H9 (cell line): ENCODE measurements around the gene EPB41. TPM values are rescaled to one million over a fixed set of nuclear protein-coding genes. Genes with fewer than 3 reads are reported as not detected.

Experiments
- DNase-seq: peaks from one replicate; pipeline ENCODE4 v3.0.0-alpha.2; 2017
- H2AFZ ChIP-seq: one replicate; pipeline ENCODE4 v1.6.1; 2013; ENCODE audit warnings: mild to moderate bottlenecking, low read length, control low read depth, moderate library complexity
- H2AK5ac ChIP-seq: 2 replicates; pipeline ENCODE4 v1.6.1; 2013; ENCODE audit warnings: low read length, control low read depth, mixed read lengths; ENCODE audit not compliant: insufficient read length
- H2BK120ac ChIP-seq: one replicate; pipeline ENCODE4 v1.6.1; 2013; ENCODE audit warnings: low read depth, mild to moderate bottlenecking, low read length, control low read depth, inconsistent platforms; ENCODE audit not compliant: poor library complexity, severe bottlenecking
- H2BK12ac ChIP-seq: 2 replicates; pipeline ENCODE4 v1.6.1; 2013; ENCODE audit warnings: low read length, control low read depth, mixed read lengths, low read depth; ENCODE audit not compliant: insufficient read length
- H2BK15ac ChIP-seq: 2 replicates; pipeline ENCODE4 v1.6.1; 2013; ENCODE audit warnings: low read depth, low read length, control low read depth
- H2BK20ac ChIP-seq: one replicate; pipeline ENCODE4 v1.6.1; 2013; ENCODE audit warnings: low read depth, mild to moderate bottlenecking, low read length, control low read depth, inconsistent platforms; ENCODE audit not compliant: poor library complexity, severe bottlenecking
- H2BK5ac ChIP-seq: 2 replicates; pipeline ENCODE4 v1.6.1; 2013; ENCODE audit warnings: low read length, control low read depth, mixed read lengths; ENCODE audit not compliant: insufficient read length
- H3K14ac ChIP-seq: 2 replicates; pipeline ENCODE4 v1.6.1; 2013; ENCODE audit warnings: low read length, control low read depth; ENCODE audit not compliant: insufficient read depth
- H3K18ac ChIP-seq: 2 replicates; pipeline ENCODE4 v1.6.1; 2013; ENCODE audit warnings: low read depth, mild to moderate bottlenecking, mixed read lengths, low read length, control low read depth; ENCODE audit not compliant: insufficient read length
- H3K23ac ChIP-seq: 2 replicates; pipeline ENCODE4 v1.6.1; 2013; ENCODE audit warnings: low read length, control low read depth, mixed read lengths, low read depth; ENCODE audit not compliant: insufficient read length
- H3K23me2 ChIP-seq: 2 replicates; pipeline ENCODE4 v1.6.1; 2013; ENCODE audit warnings: low read depth, mild to moderate bottlenecking, mixed read lengths, low read length, control low read depth; ENCODE audit not compliant: insufficient read length, poor library complexity, severe bottlenecking
- H3K27ac ChIP-seq: 2 replicates; pipeline ENCODE4 v1.5.1; 2013; ENCODE audit warnings: low read length, control low read depth, mixed read lengths, low read depth; ENCODE audit not compliant: insufficient read length
- H3K27me3 ChIP-seq: 2 replicates; pipeline ENCODE4 v1.6.1; 2013; ENCODE audit warnings: low read length, control low read depth, inconsistent platforms; ENCODE audit not compliant: insufficient read depth
- H3K4ac ChIP-seq: 2 replicates; pipeline ENCODE4 v1.6.1; 2013; ENCODE audit warnings: low read depth, mild to moderate bottlenecking, control low read depth, inconsistent platforms, low read length, moderate library complexity
- H3K4me1 ChIP-seq: 2 replicates; pipeline ENCODE4 v1.6.1; 2013; ENCODE audit warnings: low read length, control low read depth, inconsistent platforms; ENCODE audit not compliant: insufficient read depth
- H3K4me2 ChIP-seq: 2 replicates; pipeline ENCODE4 v1.6.1; 2013; ENCODE audit warnings: low read length, control low read depth, mixed read lengths; ENCODE audit not compliant: insufficient read length, insufficient read depth
- H3K56ac ChIP-seq: 2 replicates; pipeline ENCODE4 v1.6.1; 2013; ENCODE audit warnings: low read depth, mild to moderate bottlenecking, mixed read lengths, low read length, control low read depth; ENCODE audit not compliant: insufficient read length
- H3K79me1 ChIP-seq: 2 replicates; pipeline ENCODE4 v1.6.1; 2013; ENCODE audit warnings: low read depth, mild to moderate bottlenecking, moderate library complexity, low read length, control low read depth, inconsistent platforms; ENCODE audit not compliant: insufficient read depth, poor library complexity, severe bottlenecking
- H3K79me2 ChIP-seq: 2 replicates; pipeline ENCODE4 v1.6.1; 2013; ENCODE audit warnings: low read length, control low read depth, inconsistent platforms; ENCODE audit not compliant: insufficient read depth
- H3K9ac ChIP-seq: 2 replicates; pipeline ENCODE4 v1.6.1; 2013; ENCODE audit warnings: low read length, control low read depth, mixed read lengths; ENCODE audit not compliant: insufficient read length; ENCODE audit errors: extremely low read depth
- H3K9me3 ChIP-seq: one replicate; pipeline ENCODE4 v1.6.1; 2013; ENCODE audit warnings: low read depth, low read length, inconsistent platforms; ENCODE audit not compliant: control insufficient read depth
- H3T11ph ChIP-seq: one replicate; pipeline ENCODE4 v1.6.1; 2013; ENCODE audit warnings: mild to moderate bottlenecking, low read length, control low read depth, inconsistent platforms
- H4K20me1 ChIP-seq: one replicate; pipeline ENCODE4 v1.6.1; 2013; ENCODE audit not compliant: control insufficient read depth, insufficient read length, insufficient read depth
- H4K5ac ChIP-seq: 2 replicates; pipeline ENCODE4 v1.6.1; 2013; ENCODE audit warnings: low read depth, mild to moderate bottlenecking, mixed read lengths, low read length, control low read depth; ENCODE audit not compliant: insufficient read length
- H4K8ac ChIP-seq: replicated peaks from 2 replicates; pipeline ENCODE4 v1.6.1; 2013; ENCODE audit warnings: low read length, control low read depth, mixed read lengths, low read depth; ENCODE audit not compliant: insufficient read length
- H4K91ac ChIP-seq: 2 replicates; pipeline ENCODE4 v1.6.1; 2013; ENCODE audit warnings: low read depth, mild to moderate bottlenecking, moderate library complexity, mixed read lengths, low read length, control low read depth; ENCODE audit not compliant: insufficient read length
- H3K27ac Mint-ChIP-seq, 3 experiments: 2 replicates in 2 of 3; 3 replicates in 1 of 3; pipeline ENCODE4 v1.8.0; 2020 to 2021; ENCODE audit warnings: mixed read lengths in 3 of 3, mild to moderate bottlenecking in 1 of 3, moderate library complexity in 1 of 3
- H3K27me3 Mint-ChIP-seq: 2 replicates; pipeline ENCODE4 v1.8.0; 2021; ENCODE audit warnings: low read depth, mild to moderate bottlenecking, moderate library complexity, mixed read lengths
- H3K36me3 Mint-ChIP-seq, 3 experiments: 2 replicates in 2 of 3; 3 replicates in 1 of 3; pipeline ENCODE4 v1.8.0; 2020 to 2021; ENCODE audit warnings: low read depth in 3 of 3, mixed read lengths in 3 of 3; ENCODE audit not compliant: insufficient read depth in 1 of 3
- H3K4me1 Mint-ChIP-seq, 2 experiments: 2 replicates each; pipeline ENCODE4 v1.8.0; 2020; ENCODE audit warnings: mixed read lengths in 2 of 2
- H3K4me3 Mint-ChIP-seq, 2 experiments: 2 replicates in 1 of 2; 3 replicates in 1 of 2; pipeline ENCODE4 v1.8.0; 2020 to 2021; ENCODE audit warnings: mild to moderate bottlenecking in 2 of 2, mixed read lengths in 2 of 2, moderate library complexity in 1 of 2
- H3K9me3 Mint-ChIP-seq, 2 experiments: 2 replicates in 1 of 2; 3 replicates in 1 of 2; pipeline ENCODE4 v1.8.0; 2020; ENCODE audit warnings: mild to moderate bottlenecking in 2 of 2, mixed read lengths in 2 of 2, moderate library complexity in 1 of 2
- WGBS: extraction: QIAGEN DNeasy Blood & Tissue Kit; methylation state at CpG from one replicate; pipeline ENCODE4 v1.1.7; 2013; ENCODE audit warnings: missing lambda C conversion rate, low lambda C conversion rate, mixed read lengths; ENCODE audit not compliant: insufficient read length; ENCODE audit errors: extremely low coverage; 5-methylcytosine and 5-hydroxymethylcytosine counted together
- total RNA-seq: library from RNA; stranded (reverse); gene quantifications from 2 replicates; pipeline ENCODE4 v1.2.1, GENCODE V29; 2021
- TF ChIP-seq, protein P1 (sequence below): fragments of 200-600 bp; sonication (generic); conservative IDR thresholded peaks from 3 replicates; pipeline ENCODE4 v1.8.0; 2021; ENCODE audit warnings: antibody characterized with exemption, mild to moderate bottlenecking

EPB41 gene
- total RNA-seq, 1 experiment from 2014 or later = 75.4 TPM

DNA sequence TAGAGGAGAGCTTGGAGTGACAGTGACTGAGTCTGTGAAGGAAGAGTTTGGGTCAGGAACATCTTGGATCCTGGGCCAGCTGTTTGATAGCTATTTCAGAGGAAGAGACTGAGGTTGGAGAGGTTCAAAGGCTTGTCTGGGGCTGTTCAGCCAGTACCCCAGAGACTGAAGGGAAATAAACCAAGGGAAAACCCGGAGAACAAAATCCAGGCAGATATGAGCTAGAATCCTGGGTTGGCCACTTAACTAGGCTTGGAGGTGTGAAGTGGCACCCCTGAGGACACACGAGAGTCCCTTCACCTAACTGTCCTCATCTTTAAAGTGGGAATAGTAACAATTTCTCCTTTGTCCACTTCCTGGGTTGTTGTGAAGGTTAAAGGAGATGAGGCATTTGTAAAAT lies 23.1 kb upstream of the EPB41 start:
- TF ChIP-seq, protein P1, sequence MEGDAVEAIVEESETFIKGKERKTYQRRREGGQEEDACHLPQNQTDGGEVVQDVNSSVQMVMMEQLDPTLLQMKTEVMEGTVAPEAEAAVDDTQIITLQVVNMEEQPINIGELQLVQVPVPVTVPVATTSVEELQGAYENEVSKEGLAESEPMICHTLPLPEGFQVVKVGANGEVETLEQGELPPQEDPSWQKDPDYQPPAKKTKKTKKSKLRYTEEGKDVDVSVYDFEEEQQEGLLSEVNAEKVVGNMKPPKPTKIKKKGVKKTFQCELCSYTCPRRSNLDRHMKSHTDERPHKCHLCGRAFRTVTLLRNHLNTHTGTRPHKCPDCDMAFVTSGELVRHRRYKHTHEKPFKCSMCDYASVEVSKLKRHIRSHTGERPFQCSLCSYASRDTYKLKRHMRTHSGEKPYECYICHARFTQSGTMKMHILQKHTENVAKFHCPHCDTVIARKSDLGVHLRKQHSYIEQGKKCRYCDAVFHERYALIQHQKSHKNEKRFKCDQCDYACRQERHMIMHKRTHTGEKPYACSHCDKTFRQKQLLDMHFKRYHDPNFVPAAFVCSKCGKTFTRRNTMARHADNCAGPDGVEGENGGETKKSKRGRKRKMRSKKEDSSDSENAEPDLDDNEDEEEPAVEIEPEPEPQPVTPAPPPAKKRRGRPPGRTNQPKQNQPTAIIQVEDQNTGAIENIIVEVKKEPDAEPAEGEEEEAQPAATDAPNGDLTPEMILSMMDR = no peak
- no peak overlapping the region for H3K4ac ChIP-seq
- no peaks in the 10 kb centered on the region for H3K9me3 ChIP-seq
- no peaks in the 10 kb centered on the region for H4K20me1 ChIP-seq
- H3K4me1 ChIP-seq = peaks cover under 1% of the 10 kb centered on the region; the same call in 1 of the 2 replicates
- no peak overlapping the region for H2AFZ ChIP-seq
- no peaks in the 10 kb centered on the region for H3K79me1 ChIP-seq
- H3K27ac Mint-ChIP-seq = no peak overlapping the region; a peak in 1 of 7 replicates
- no peak overlapping the region for H2BK20ac ChIP-seq
- H3T11ph ChIP-seq = no peak overlapping the region
- H3K18ac ChIP-seq = no peak overlapping the region
- H3K23ac ChIP-seq = no peak overlapping the region
- no peak overlapping the region for H2BK120ac ChIP-seq
- no peak overlapping the region for H4K5ac ChIP-seq
- H2BK5ac ChIP-seq = no peak overlapping the region
- H4K8ac ChIP-seq = no peak overlapping the region
- H3K4me3 Mint-ChIP-seq = no peak overlapping the region
- peaks cover 15% of the 10 kb centered on the region for H3K23me2 ChIP-seq
- H3K4me1 Mint-ChIP-seq = peaks cover 17 to 21% of the 10 kb centered on the region in 2 experiments
- no peak overlapping the region for H4K91ac ChIP-seq
- WGBS = no CpG with 5 or more reads among the region's 2 CpGs
- no peak overlapping the region for H3K14ac ChIP-seq
- H3K9me3 Mint-ChIP-seq = no peaks in the 10 kb centered on the region
- H3K56ac ChIP-seq = no peak overlapping the region
- no peak overlapping the region for H3K9ac ChIP-seq
- H3K36me3 Mint-ChIP-seq = no peaks in the 10 kb centered on the region
- no peaks in the 10 kb centered on the region for H3K27me3 ChIP-seq
- H2BK15ac ChIP-seq = no peak overlapping the region
- H3K79me2 ChIP-seq = no peaks in the 10 kb centered on the region
- no peak overlapping the region for H2AK5ac ChIP-seq
- peaks cover 16% of the 10 kb centered on the region for H3K27me3 Mint-ChIP-seq
- no peak for DNase-seq
- no peak overlapping the region for H3K4me2 ChIP-seq
- H3K27ac ChIP-seq = no peak overlapping the region
- H2BK12ac ChIP-seq = no peak overlapping the region
